Transverse colon (tissue), 4 donors: ENCODE measurements around the gene TADA1. TPM values are rescaled to one million over a fixed set of nuclear protein-coding genes. Genes with fewer than 3 reads are reported as not detected.

Source experiments
- DNase-seq: peaks from one replicate; pipeline ENCODE4 v3.0.0-alpha.2; 2019
- H3K27ac ChIP-seq, 4 donors: fragments of 200-600 bp; sonication (generic); 2 replicates each; pipeline ENCODE4 v1.5.1; 2016 to 2018; ENCODE audit warnings: inconsistent platforms in 4 of 4
- H3K27me3 ChIP-seq: fragments of 200-600 bp; sonication (generic); 2 replicates; pipeline ENCODE4 v1.5.1; 2017; ENCODE audit warnings: inconsistent platforms
- H3K36me3 ChIP-seq, 4 donors: fragments of 200-600 bp; sonication (generic); 2 replicates each; pipeline ENCODE4 v1.5.1; 2017 to 2019; ENCODE audit warnings: inconsistent platforms in 4 of 4
- H3K4me1 ChIP-seq, 4 donors: fragments of 200-600 bp; sonication (generic); 2 replicates each; pipeline ENCODE4 v1.5.1; 2017 to 2020; ENCODE audit warnings: inconsistent platforms in 4 of 4
- H3K4me3 ChIP-seq, 4 donors: fragments of 200-600 bp; sonication (generic); 1 replicate in 1 of 4; 2 replicates in 3 of 4; pipeline versions ENCODE4 v1.5.1 to v1.6.1; 2017 to 2019; ENCODE audit warnings: inconsistent platforms in 4 of 4
- H3K9me3 ChIP-seq, 2 donors: fragments of 200-600 bp; sonication (generic); 2 replicates each; pipeline ENCODE4 v1.5.1; 2017 to 2019; ENCODE audit warnings: inconsistent platforms in 2 of 2
- EP300 ChIP-seq: sonication (generic); formaldehyde crosslinking; IDR thresholded peaks from one replicate; pipeline ENCODE4 v1.6.1; 2017; ENCODE audit warnings: antibody characterized with exemption, low read depth
- POLR2A ChIP-seq: fragments of 450-650 bp; IDR thresholded peaks from one replicate; pipeline ENCODE4 v1.6.1; 2016; ENCODE audit warnings: antibody characterized with exemption, mild to moderate bottlenecking, moderate library complexity
- POLR2AphosphoS5 ChIP-seq, 3 donors: sonication (generic); formaldehyde crosslinking; IDR thresholded peaks; one replicate each; pipeline ENCODE4 v1.6.1; 2016; ENCODE audit warnings: antibody characterized with exemption in 3 of 3
- WGBS, 2 donors: methylation state at CpG; one replicate each; pipeline ENCODE4 v1.1.5; 2018; ENCODE audit warnings: low coverage in 1 of 2; 5-methylcytosine and 5-hydroxymethylcytosine counted together
- in situ Hi-C, 4 donors: fragments of 200-750 bp; cut with MboI; loops; one replicate each; pipeline versions ENCODE4 v1.15.0 to v1.15.1; 2017; ENCODE audit warnings: low sequenced_read_pairs in 3 of 4, low pct_ligation_motif_present in 1 of 4, low pct_unique_long_range_greater_than_20kb in 1 of 4
- intact Hi-C: fragments of 100-400 bp; cut with DNase I; formaldehyde crosslinking; loops from one replicate; pipeline ENCODE4 v1.15.1; 2023; ENCODE audit warnings: low total_unique reads
- total RNA-seq, 4 donors: library from RNA; depleted of rRNA; stranded (reverse); fragments of >200 nt; gene quantifications; one replicate each; pipeline ENCODE4 v1.1.0, GENCODE V29; 2016
- TF ChIP-seq, protein P1 (sequence below), 5 experiments: fragments of 200-600 bp in 3 of 5; fragments of 450-650 bp in 2 of 5; sonication (generic) in 3 of 5; IDR thresholded peaks; 1 replicate in 2 of 5; 2 replicates in 3 of 5; pipeline ENCODE4 v1.5.1; 2016 to 2017; ENCODE audit warnings: antibody characterized with exemption in 5 of 5, inconsistent platforms in 3 of 5, mild to moderate bottlenecking in 2 of 5, moderate library complexity in 1 of 5

The TADA1 gene
- total RNA-seq, 4 donors from 2014 or later: 1.5 to 21.7 (median 12.0) TPM

DNA sequence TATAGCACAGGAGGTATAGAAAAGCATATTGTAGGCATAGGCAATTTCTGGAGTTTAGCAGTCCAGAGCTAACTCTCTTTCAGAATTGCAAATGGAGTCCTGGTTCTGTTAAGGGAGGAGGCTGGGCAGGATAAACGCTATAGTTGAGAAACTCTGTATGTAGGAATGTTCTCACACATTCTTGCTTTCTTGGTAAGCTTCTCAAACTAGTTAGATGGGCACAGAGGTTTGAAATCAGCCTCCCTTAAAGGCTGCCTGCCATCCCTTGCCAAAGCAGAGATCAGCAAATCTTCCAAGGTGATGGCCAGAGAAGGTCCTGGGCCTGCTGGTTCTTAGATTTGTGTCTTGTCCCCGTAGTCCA, 42.9 kb upstream of the TADA1 start:
- no peaks in the 10 kb centered on the region for H3K36me3 ChIP-seq
- H3K27ac ChIP-seq: no peak overlapping the region
- intact Hi-C loops: no loop called here
- in situ Hi-C loops: loop anchor here in 1 of 4 donors (10.0 kb wide), 1 partner anchor 526 kb away; no protein-coding TSS in a partner anchor
- no peak for DNase-seq
- no peaks in the 10 kb centered on the region for H3K9me3 ChIP-seq
- peaks cover 0 to 12% (median 8%) of the 10 kb centered on the region in 4 donors for H3K4me1 ChIP-seq
- WGBS, 2 donors: 89 to 100% methylated on average over 1 to 2 of the region's 2 CpGs
- no peak for TF ChIP-seq POLR2A
- no peak overlapping the region for H3K4me3 ChIP-seq
- H3K27me3 ChIP-seq: peaks cover 44% of the 10 kb centered on the region

DNA sequence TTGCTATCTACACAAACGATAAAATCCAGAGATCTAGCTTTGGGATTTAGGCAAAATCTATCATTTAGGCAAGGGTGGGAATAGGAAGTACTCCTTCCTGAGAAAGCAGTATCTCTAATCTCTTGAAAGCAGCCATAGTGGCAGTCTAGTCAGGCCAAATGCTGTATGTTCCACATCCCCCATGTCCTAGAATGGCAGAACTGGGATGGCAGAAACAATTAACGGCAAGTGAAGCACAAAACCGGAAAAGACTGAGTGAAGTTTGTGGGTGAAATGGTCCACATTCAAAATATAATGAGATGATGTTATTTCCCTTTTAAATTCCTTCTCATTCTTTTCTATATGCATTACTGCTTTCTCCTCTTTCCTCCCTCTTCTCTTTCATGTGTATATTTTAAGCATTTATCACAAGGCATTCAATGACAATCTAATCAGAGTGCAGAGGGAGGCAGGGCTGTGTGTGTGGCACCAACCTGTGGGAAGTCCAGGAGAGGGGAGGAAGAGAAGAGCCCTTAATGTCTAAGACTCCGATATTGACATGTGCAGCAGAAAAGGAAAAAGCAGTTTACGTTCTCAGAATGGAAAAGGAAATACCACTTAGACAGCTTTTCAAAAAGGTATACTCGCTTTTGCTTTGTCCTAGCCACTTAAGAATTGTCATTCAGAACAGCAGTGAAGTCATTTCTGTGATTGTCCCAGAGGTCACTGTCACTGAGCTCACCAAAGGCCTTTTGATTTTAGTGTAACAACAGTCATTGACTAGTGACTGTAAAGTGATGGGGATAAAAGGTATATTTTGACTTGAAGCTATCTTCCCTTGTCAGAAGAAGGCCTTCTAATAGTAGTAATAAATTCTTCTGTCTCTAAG, 42.3 kb upstream of the TADA1 start:
- Histone ChIP-seq H3K4me1 (peaks cover 0 to 12% (median 8%) of the 10 kb centered on the region in 4 donors), H3K36me3 (no peaks in the 10 kb centered on the region), H3K27ac (no peak overlapping the region), H3K4me3 (no peak overlapping the region), H3K27me3 (peaks cover 44% of the 10 kb centered on the region), H3K9me3 (no peaks in the 10 kb centered on the region)
- intact Hi-C loops (no loop called here), in situ Hi-C loops (loop anchor here in 1 of 4 donors (10.0 kb wide), 1 partner anchor 526 kb away; no protein-coding TSS in a partner anchor)
- TF ChIP-seq POLR2A: no peak
- DNase-seq: no peak
- WGBS, 2 donors: 82 to 89% methylated on average over 6 of the region's 6 CpGs

DNA sequence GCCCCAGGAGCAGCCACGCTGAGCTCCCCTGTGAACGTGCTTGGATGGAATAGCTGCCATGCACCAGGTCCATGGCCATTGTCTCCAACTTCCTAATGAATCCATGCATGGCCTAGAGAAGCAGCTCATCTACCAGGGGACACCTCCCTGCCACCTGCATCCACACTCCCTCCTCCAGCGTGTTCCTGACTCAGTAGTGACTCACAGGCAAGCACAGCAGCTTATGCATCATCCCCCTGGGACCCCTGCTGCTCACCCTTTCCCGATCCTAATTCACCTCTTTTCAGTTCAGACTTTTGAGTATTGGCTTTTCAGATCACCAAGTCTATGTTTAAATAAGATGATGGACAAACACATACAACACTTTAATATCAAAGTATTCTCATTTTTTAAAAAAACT, 39.9 kb upstream of the TADA1 start:
- in situ Hi-C loops: loop anchor here in 1 of 4 donors (10.0 kb wide), 1 partner anchor 529 kb away; no protein-coding TSS in a partner anchor

DNA sequence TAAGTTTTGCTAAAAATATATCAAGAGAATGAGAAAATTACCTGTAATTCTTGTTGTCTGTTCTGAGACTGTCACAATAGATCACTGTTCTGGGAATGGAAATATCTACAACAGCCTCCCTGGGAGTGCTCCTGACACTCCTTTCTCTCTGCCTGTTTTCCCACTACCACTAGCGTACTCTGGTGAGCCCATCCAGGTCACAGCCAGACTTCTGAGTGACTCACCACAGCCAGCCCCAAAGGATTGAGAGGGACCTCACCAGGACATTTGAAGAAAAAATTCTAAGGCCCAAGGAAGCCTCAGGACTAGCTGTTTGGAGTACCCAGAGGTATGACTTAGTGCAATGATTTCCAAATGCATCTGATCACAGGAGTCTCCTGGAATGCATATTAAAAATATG, 39.0 kb upstream of the TADA1 start:
- in situ Hi-C loops: loop anchor here in 1 of 4 donors (10.0 kb wide), 1 partner anchor 530 kb away; no protein-coding TSS in a partner anchor
- no peaks in the 10 kb centered on the region for H3K9me3 ChIP-seq
- no peak for TF ChIP-seq POLR2AphosphoS5 (IDR thresholded peaks at IDR 0.05)
- TF ChIP-seq, protein P1, sequence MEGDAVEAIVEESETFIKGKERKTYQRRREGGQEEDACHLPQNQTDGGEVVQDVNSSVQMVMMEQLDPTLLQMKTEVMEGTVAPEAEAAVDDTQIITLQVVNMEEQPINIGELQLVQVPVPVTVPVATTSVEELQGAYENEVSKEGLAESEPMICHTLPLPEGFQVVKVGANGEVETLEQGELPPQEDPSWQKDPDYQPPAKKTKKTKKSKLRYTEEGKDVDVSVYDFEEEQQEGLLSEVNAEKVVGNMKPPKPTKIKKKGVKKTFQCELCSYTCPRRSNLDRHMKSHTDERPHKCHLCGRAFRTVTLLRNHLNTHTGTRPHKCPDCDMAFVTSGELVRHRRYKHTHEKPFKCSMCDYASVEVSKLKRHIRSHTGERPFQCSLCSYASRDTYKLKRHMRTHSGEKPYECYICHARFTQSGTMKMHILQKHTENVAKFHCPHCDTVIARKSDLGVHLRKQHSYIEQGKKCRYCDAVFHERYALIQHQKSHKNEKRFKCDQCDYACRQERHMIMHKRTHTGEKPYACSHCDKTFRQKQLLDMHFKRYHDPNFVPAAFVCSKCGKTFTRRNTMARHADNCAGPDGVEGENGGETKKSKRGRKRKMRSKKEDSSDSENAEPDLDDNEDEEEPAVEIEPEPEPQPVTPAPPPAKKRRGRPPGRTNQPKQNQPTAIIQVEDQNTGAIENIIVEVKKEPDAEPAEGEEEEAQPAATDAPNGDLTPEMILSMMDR (IDR thresholded peaks at IDR 0.05): no peak
- no peak for TF ChIP-seq POLR2A
- TF ChIP-seq EP300: no peak
- H3K4me1 ChIP-seq: peaks cover 0 to 4% (median 0%) of the 10 kb centered on the region in 4 donors
- no peak overlapping the region for H3K27ac ChIP-seq
- intact Hi-C loops: no loop called here
- no peak for DNase-seq
- H3K27me3 ChIP-seq: peaks cover 23% of the 10 kb centered on the region
- H3K4me3 ChIP-seq: no peak overlapping the region
- 95 to 100% methylated on average over 1 of the region's 1 CpG for WGBS, 2 donors
- no peaks in the 10 kb centered on the region for H3K36me3 ChIP-seq

More for the DNA sequence above, 39.9 kb upstream of the TADA1 start:
- Histone ChIP-seq H3K36me3 (no peaks in the 10 kb centered on the region), H3K4me3 (no peak overlapping the region), H3K27ac (no peak overlapping the region), H3K4me1 (peaks cover 0 to 8% (median 6%) of the 10 kb centered on the region in 4 donors), H3K27me3 (peaks cover 32% of the 10 kb centered on the region), H3K9me3 (no peaks in the 10 kb centered on the region)
- intact Hi-C loops: no loop called here
- TF ChIP-seq POLR2A (no peak), POLR2AphosphoS5 (IDR thresholded peaks at IDR 0.05) (no peak), EP300 (no peak)
- TF ChIP-seq, protein P1 (IDR thresholded peaks at IDR 0.05): no peak
- no peak for DNase-seq
- 87 to 100% methylated on average over 2 to 4 of the region's 4 CpGs for WGBS, 2 donors

DNA sequence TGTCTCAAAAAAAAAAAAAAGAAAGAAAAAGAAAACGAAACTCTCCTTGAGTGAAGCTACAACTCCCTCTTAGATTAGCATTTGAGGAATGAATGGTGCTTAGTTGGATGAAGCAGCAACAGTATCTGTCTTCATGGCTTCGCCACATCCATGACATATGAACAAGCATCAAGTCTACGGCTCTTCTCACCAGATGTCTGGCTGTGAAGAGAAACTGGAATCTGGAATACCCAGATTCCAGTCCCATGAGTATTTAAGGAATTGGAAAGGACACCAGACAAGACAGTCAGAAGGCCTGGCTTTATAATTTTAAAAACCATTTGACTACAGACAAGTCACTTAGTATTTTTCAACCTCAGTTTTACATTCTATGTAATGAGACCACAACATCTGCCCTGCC, 38.0 kb upstream of the TADA1 start:
- intact Hi-C loops (no loop called here), in situ Hi-C loops (loop anchor here in 2 of 4 donors (5.0 to 10.0 kb wide), 2 partner anchors 148 to 531 kb away; no protein-coding TSS in a partner anchor)
- Histone ChIP-seq H3K4me3 (no peak overlapping the region), H3K27ac (no peak overlapping the region), H3K9me3 (no peaks in the 10 kb centered on the region), H3K36me3 (no peaks in the 10 kb centered on the region), H3K27me3 (peaks cover 14% of the 10 kb centered on the region), H3K4me1 (peaks cover 0 to 4% (median 0%) of the 10 kb centered on the region in 4 donors)
- 83 to 84% methylated on average over 3 of the region's 3 CpGs for WGBS, 2 donors
- TF ChIP-seq EP300 (no peak), POLR2AphosphoS5 (IDR thresholded peaks at IDR 0.05) (no peak), POLR2A (no peak)
- TF ChIP-seq, protein P1 (IDR thresholded peaks at IDR 0.05): no peak
- DNase-seq: no peak
